Measurements from ENCODE around the gene PITRM1.
A peak's percentile ranks its signal among the peaks of the same experiment; 100 is the strongest.
"Not testable (repeated sequence)": the region's sequence is repeated elsewhere in the genome, so short reads cannot be mapped to it uniquely, and the experiment has no call there.

The PITRM1 gene

GRCh38 chr10:3122034-3122433, 50.5 kb downstream of the PITRM1 start:
- no peak for DNase-seq (ENCODE audit: low spot score)

GRCh38 chr10:3119796-3120459, 52.7 kb downstream of the PITRM1 start:
- DNase-seq (ENCODE audit: low spot score) = peak; percentile 29

GRCh38 chr10:3118641-3119091, 53.9 kb downstream of the PITRM1 start:
- no peak for DNase-seq (ENCODE audit: low spot score)

- no peak for DNase-seq (ENCODE audit: low spot score)
Observed at GRCh38 chr10:3117486-3117885, 55.1 kb downstream of the PITRM1 start.

GRCh38 chr10:3116508-3117100, 56.0 kb downstream of the PITRM1 start:
- DNase-seq (ENCODE audit: low spot score) = no peak

- DNase-seq (ENCODE audit: low spot score) = no peak
Observed at GRCh38 chr10:3115685-3116084, 56.9 kb downstream of the PITRM1 start.

GRCh38 chr10:3113343-3113720, 59.2 kb downstream of the PITRM1 start:
- no peak for DNase-seq (ENCODE audit: low spot score)

GRCh38 chr10:3111621-3112163, 60.9 kb downstream of the PITRM1 start:
- no peak for DNase-seq (ENCODE audit: low spot score)

GRCh38 chr10:3110782-3111620, 61.6 kb downstream of the PITRM1 start:
- DNase-seq (ENCODE audit: low spot score) = no peak

GRCh38 chr10:3109633-3110032, 62.9 kb downstream of the PITRM1 start:
- DNase-seq (ENCODE audit: low spot score) = no peak

GRCh38 chr10:3109196-3109595, 63.4 kb downstream of the PITRM1 start:
- no peak for DNase-seq (ENCODE audit: low spot score)

- no peak for DNase-seq (ENCODE audit: low spot score)
Observed at GRCh38 chr10:3108575-3109105, 63.9 kb downstream of the PITRM1 start.

GRCh38 chr10:3108033-3108432, 64.5 kb downstream of the PITRM1 start:
- no peak for DNase-seq (ENCODE audit: low spot score)

- DNase-seq (ENCODE audit: low spot score) = no peak
Observed at GRCh38 chr10:3107426-3107961, 65.1 kb downstream of the PITRM1 start.

- no peak for DNase-seq (ENCODE audit: low spot score)
Observed at GRCh38 chr10:3106928-3107425, 65.6 kb downstream of the PITRM1 start.

GRCh38 chr10:3106328-3106727, 66.3 kb downstream of the PITRM1 start:
- not testable (repeated sequence) for DNase-seq (ENCODE audit: low spot score)

GRCh38 chr10:3105905-3106304, 66.7 kb downstream of the PITRM1 start:
- DNase-seq (ENCODE audit: low spot score) = no peak

GRCh38 chr10:3105166-3105565, 67.4 kb downstream of the PITRM1 start:
- DNase-seq (ENCODE audit: low spot score) = no peak

- no peak for DNase-seq (ENCODE audit: low spot score)
Observed at GRCh38 chr10:3104251-3104918, 68.2 kb downstream of the PITRM1 start.

GRCh38 chr10:3103646-3104045, 68.9 kb downstream of the PITRM1 start:
- DNase-seq (ENCODE audit: low spot score) = no peak

- no peak for DNase-seq (ENCODE audit: low spot score)
Observed at GRCh38 chr10:3102720-3103427, 69.7 kb downstream of the PITRM1 start.
